Muscle layer of colon (tissue), 2 donors: ENCODE measurements around the gene OR2Z1.
"Not testable (repeated sequence)": the region's sequence is repeated elsewhere in the genome, so short reads cannot be mapped to it uniquely, and the experiment has no call there.

ENCODE experiments used
- H3K27ac ChIP-seq: one replicate; pipeline ENCODE4 v1.7.0; 2013; ENCODE audit warnings: low read depth, mild to moderate bottlenecking, low read length, moderate library complexity
- H3K27me3 ChIP-seq, 2 donors: one replicate each; pipeline ENCODE4 v1.7.0; 2013; ENCODE audit warnings: low read length in 2 of 2, mild to moderate bottlenecking in 2 of 2; ENCODE audit not compliant: insufficient read depth in 2 of 2, control insufficient read depth in 1 of 2
- H3K36me3 ChIP-seq: one replicate; pipeline ENCODE4 v1.7.0; 2013; ENCODE audit warnings: mild to moderate bottlenecking, low read length; ENCODE audit not compliant: insufficient read depth
- H3K4me1 ChIP-seq: one replicate; pipeline ENCODE4 v1.7.0; 2013; ENCODE audit warnings: mild to moderate bottlenecking, low read length; ENCODE audit not compliant: insufficient read depth
- H3K4me3 ChIP-seq, 2 donors: one replicate each; pipeline ENCODE4 v1.7.0; 2013; ENCODE audit warnings: low read length in 2 of 2, low read depth in 1 of 2, mild to moderate bottlenecking in 1 of 2, moderate library complexity in 1 of 2
- H3K9ac ChIP-seq: one replicate; pipeline ENCODE4 v1.7.0; 2013; ENCODE audit warnings: low read length
- H3K9me3 ChIP-seq: one replicate; pipeline ENCODE4 v1.7.0; 2013; ENCODE audit warnings: mild to moderate bottlenecking, low read length
- donor health status: abdominal sarcoma.
- donor health status: Adenocarcinoma of cecum.

The OR2Z1 gene

DNA sequence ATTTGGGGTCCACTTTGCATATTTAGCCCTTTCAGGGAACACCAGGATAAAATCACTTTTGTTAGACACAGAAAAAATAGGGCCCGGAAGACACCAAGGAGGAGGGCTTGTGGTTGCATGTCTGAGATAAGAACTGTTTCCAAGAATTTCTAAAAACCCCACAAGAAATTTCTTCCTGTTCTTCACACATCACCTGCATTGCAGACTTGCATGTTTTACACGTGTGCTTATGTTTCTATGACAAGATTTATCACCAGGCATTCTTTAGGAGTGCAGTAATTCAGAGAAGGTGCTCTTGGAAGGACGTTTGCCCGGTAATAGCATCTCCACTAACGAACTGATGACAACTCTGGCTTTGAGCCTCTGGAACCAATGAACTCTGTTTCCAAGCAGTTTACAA, 15.7 kb upstream of the OR2Z1 start:
- no peak overlapping the region for H3K9ac ChIP-seq

DNA sequence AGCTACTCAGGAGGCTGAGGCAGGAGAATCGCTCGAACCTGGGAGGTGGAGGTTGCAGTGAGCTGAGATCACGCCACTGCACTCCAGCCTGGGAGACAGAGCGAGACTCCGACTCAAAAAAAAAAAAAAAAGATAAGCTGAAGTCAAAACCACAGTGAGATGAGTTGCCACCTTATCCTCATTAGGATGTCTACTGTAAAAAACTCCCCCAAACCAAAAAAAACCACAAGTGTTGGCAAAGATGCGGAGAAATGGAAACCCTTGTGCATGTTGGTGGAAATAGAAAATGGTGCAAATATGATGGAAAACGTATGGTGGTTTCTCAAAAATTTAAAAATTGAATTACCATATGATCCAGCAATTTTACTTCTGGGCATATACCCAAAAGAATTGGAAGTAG, 11.1 kb upstream of the OR2Z1 start:
- not testable (repeated sequence) for H3K4me1 ChIP-seq, H3K27ac ChIP-seq, H3K36me3 ChIP-seq, H3K4me3 ChIP-seq, H3K9me3 ChIP-seq, H3K9ac ChIP-seq, H3K27me3 ChIP-seq

More for the DNA sequence above, 15.7 kb upstream of the OR2Z1 start:
- Histone ChIP-seq H3K27me3 (no peaks in the 10 kb centered on the region), H3K4me3 (no peak overlapping the region), H3K36me3 (no peaks in the 10 kb centered on the region), H3K9me3 (no peaks in the 10 kb centered on the region), H3K4me1 (no peaks in the 10 kb centered on the region), H3K27ac (no peak overlapping the region)

- Histone ChIP-seq H3K27ac (no peak overlapping the region), H3K36me3 (no peaks in the 10 kb centered on the region), H3K9me3 (no peaks in the 10 kb centered on the region), H3K9ac (no peak overlapping the region), H3K4me1 (no peaks in the 10 kb centered on the region), H3K4me3 (no peak overlapping the region), H3K27me3 (no peaks in the 10 kb centered on the region)
Observed at GRCh38 chr19:8722032-8722431, 598 bp downstream of the OR2Z1 start.

DNA sequence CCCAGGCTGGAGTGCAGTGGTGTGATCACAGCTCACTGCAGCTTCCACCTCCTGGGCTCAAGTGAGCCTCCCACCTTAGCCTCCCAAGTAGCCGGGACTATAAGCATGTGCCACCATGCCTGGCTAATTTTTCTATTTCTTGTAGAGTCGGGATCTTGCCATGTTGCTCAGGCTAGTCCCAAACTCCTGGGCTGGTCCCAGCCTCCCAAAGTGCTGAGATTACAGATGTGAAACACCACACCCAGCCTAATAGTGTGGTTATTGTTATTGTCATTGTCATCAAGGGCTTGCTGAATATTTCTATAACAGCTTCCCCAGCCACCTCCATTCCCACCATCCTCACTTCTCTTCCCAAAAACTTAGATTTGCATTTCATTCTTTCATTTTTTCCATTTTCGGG, 2.8 kb downstream of the OR2Z1 start:
- Histone ChIP-seq H3K36me3 (no peaks in the 10 kb centered on the region), H3K4me3 (no peak overlapping the region), H3K27ac (no peak overlapping the region)

GRCh38 chr19:8731428-8732169, 10.2 kb downstream of the OR2Z1 start:
- Histone ChIP-seq H3K36me3 (no peaks in the 10 kb centered on the region), H3K4me1 (no peaks in the 10 kb centered on the region), H3K4me3 (no peak overlapping the region), H3K27ac (no peak overlapping the region), H3K27me3 (no peaks in the 10 kb centered on the region), H3K9me3 (no peaks in the 10 kb centered on the region), H3K9ac (no peak overlapping the region)

More for the DNA sequence above, 2.8 kb downstream of the OR2Z1 start:
- Histone ChIP-seq H3K27me3 (no peaks in the 10 kb centered on the region), H3K9ac (no peak overlapping the region), H3K4me1 (no peaks in the 10 kb centered on the region), H3K9me3 (no peaks in the 10 kb centered on the region)

GRCh38 chr19:8738377-8738776, 16.9 kb downstream of the OR2Z1 start:
- Histone ChIP-seq H3K27me3 (no peaks in the 10 kb centered on the region), H3K4me1 (no peaks in the 10 kb centered on the region), H3K9ac (no peak overlapping the region), H3K4me3 (no peak overlapping the region), H3K36me3 (no peaks in the 10 kb centered on the region), H3K27ac (no peak overlapping the region), H3K9me3 (no peaks in the 10 kb centered on the region)

GRCh38 chr19:8739291-8740065, 18.0 kb downstream of the OR2Z1 start:
- not testable (repeated sequence) for H3K4me3 ChIP-seq, H3K9me3 ChIP-seq, H3K27ac ChIP-seq, H3K27me3 ChIP-seq, H3K4me1 ChIP-seq, H3K36me3 ChIP-seq, H3K9ac ChIP-seq

DNA sequence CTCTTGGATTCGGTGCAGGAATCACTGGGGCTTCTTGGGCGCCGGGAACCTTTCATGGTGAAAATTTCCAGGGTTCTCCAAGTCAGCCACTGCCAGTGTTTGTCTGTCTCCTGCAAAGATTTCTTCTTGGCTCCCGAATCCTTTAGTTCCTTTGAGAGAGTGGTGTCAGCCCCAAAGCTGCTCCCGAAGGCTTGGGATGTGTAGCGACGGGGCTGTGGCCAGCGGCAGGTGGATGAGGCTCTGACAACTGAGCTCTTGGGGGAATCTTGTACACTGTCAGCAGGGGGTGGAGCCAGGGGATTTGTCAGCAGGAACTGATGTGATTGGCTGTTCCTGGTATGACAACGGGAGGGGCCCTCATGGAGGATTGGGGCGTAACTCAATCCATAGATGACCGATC, 45.8 kb downstream of the OR2Z1 start:
- not testable (repeated sequence) for H3K4me3 ChIP-seq, H3K4me1 ChIP-seq, H3K9ac ChIP-seq, H3K27me3 ChIP-seq, H3K27ac ChIP-seq, H3K9me3 ChIP-seq, H3K36me3 ChIP-seq

DNA sequence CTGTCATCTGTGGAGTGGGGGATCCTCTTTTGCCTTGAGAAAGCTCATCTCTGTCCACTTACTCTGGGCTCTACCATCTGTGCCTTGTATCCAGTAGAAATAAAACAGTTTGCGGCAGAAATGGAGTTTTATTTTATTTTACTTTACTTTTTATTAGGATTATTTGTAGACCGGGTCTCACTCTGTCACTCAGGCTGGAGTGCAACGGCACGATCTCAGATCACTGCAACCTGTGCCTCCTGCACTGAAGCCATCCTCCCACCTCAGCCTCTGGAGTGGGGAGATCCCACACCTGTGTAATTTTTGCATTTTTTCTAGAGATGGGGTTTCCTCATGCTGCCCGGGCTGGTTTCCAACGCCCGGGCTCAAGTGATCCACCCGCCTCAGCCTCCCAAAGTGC, 47.8 kb downstream of the OR2Z1 start:
- H3K9ac ChIP-seq, result not testable (repeated sequence)

DNA sequence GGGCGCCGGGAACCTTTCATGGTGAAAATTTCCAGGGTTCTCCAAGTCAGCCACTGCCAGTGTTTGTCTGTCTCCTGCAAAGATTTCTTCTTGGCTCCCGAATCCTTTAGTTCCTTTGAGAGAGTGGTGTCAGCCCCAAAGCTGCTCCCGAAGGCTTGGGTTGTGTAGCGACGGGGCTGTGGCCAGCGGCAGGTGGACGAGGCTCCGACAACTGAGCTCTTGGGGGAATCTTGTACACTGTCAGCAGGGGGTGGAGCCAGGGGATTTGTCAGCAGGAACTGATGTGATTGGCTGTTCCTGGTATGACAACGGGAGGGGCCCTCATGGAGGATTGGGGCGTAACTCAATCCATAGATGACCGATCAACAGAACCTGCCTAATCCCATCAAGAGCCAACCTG, 52.2 kb downstream of the OR2Z1 start:
- not testable (repeated sequence) for H3K27me3 ChIP-seq, H3K9ac ChIP-seq, H3K36me3 ChIP-seq, H3K27ac ChIP-seq, H3K4me3 ChIP-seq, H3K9me3 ChIP-seq, H3K4me1 ChIP-seq

More for the DNA sequence above, 47.8 kb downstream of the OR2Z1 start:
- H3K27ac ChIP-seq, H3K4me3 ChIP-seq, H3K9me3 ChIP-seq, H3K36me3 ChIP-seq, H3K4me1 ChIP-seq, H3K27me3 ChIP-seq: not testable (repeated sequence)
